ENCODE data around the gene DPEP2.
"Not testable (repeated sequence)": the region's sequence is repeated elsewhere in the genome, so short reads cannot be mapped to it uniquely, and the experiment has no call there.

Gene DPEP2

GRCh38 chr16:67975321-67976105, 23.8 kb downstream of the DPEP2 start:
- DNase-seq: no peak

GRCh38 chr16:67972285-67972684, 27.0 kb downstream of the DPEP2 start:
- not testable (repeated sequence) for DNase-seq

- DNase-seq: no peak
Observed at GRCh38 chr16:67971111-67971510, 28.2 kb downstream of the DPEP2 start.

- DNase-seq: no peak
Observed at GRCh38 chr16:67969254-67970039, 29.8 kb downstream of the DPEP2 start.

GRCh38 chr16:67968400-67969253, 30.7 kb downstream of the DPEP2 start, which contains the start of gene SLC12A4:
Gene SLC12A4 (minus strand): TSS chr16:67968637. CDS start chr16:67968553, 84 bp downstream.
- DNase-seq: peak; percentile 95

GRCh38 chr16:67967958-67968399, 31.3 kb downstream of the DPEP2 start:
- peak; percentile 47 for DNase-seq

- peak; percentile 60 for DNase-seq
Observed at GRCh38 chr16:67967183-67967957, 31.9 kb downstream of the DPEP2 start.

GRCh38 chr16:67966549-67967182, 32.6 kb downstream of the DPEP2 start:
- DNase-seq: no peak

GRCh38 chr16:67965668-67966548, 33.4 kb downstream of the DPEP2 start:
- DNase-seq: no peak

GRCh38 chr16:67964477-67965131, 34.7 kb downstream of the DPEP2 start:
- DNase-seq: no peak

- DNase-seq: no peak
Observed at GRCh38 chr16:67963662-67964321, 35.5 kb downstream of the DPEP2 start.

GRCh38 chr16:67963292-67963661, 36.0 kb downstream of the DPEP2 start:
- no peak for DNase-seq

- no peak for DNase-seq
Observed at GRCh38 chr16:67962135-67962534, 37.1 kb downstream of the DPEP2 start.

- no peak for DNase-seq
Observed at GRCh38 chr16:67961551-67961957, 37.7 kb downstream of the DPEP2 start.

GRCh38 chr16:67959536-67960329, 39.6 kb downstream of the DPEP2 start:
- DNase-seq: no peak

- no peak for DNase-seq
Observed at GRCh38 chr16:67957622-67958021, 41.7 kb downstream of the DPEP2 start.

- no peak for DNase-seq
Observed at GRCh38 chr16:67954421-67955196, 44.7 kb downstream of the DPEP2 start.
